GM19397 (cell line): ENCODE results near the gene UGT2A2.
"Not testable (repeated sequence)": the region's sequence is repeated elsewhere in the genome, so short reads cannot be mapped to it uniquely, and the experiment has no call there.

Source experiments
- ATAC-seq: cut with Tn5 transposase; IDR thresholded peaks from one replicate; pipeline ENCODE4 v1.9.1; 2021; ENCODE audit warnings: mild to moderate bottlenecking, moderate library complexity; ENCODE audit not compliant: unreplicated experiment

The UGT2A2 gene

GRCh38 chr4:69639542-69639941 is at the start of gene UGT2A2:
Gene UGT2A2 (minus strand): TSS chr4:69639642. CDS start chr4:69639640, 2 bp downstream.
- ATAC-seq, result no peak

GRCh38 chr4:69684804-69685203 is 45.4 kb upstream of the UGT2A2 start:
- no peak for ATAC-seq

DNA sequence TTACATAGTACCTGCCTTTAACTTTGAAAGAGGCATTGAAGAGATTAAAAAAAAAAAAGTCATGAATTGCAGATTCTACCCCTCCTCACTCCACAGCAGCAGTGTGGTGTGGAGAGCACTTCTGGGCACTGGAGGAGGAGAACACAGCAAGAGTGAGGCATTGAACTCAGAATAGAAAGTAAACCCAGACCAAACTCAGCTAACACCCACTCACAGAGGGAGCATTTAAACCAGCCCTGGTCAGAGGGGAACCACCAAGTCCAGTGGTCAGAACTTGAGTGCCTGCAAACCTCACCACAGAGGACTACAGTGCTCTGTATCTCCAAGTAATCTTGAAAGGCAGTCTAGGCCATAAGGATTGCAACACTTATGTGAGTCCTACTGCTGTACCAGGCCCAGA is 29.2 kb upstream of the UGT2A2 start:
- ATAC-seq, result no peak

- not testable (repeated sequence) for ATAC-seq
Measured at GRCh38 chr4:69664009-69664408, 24.6 kb upstream of the UGT2A2 start.

DNA sequence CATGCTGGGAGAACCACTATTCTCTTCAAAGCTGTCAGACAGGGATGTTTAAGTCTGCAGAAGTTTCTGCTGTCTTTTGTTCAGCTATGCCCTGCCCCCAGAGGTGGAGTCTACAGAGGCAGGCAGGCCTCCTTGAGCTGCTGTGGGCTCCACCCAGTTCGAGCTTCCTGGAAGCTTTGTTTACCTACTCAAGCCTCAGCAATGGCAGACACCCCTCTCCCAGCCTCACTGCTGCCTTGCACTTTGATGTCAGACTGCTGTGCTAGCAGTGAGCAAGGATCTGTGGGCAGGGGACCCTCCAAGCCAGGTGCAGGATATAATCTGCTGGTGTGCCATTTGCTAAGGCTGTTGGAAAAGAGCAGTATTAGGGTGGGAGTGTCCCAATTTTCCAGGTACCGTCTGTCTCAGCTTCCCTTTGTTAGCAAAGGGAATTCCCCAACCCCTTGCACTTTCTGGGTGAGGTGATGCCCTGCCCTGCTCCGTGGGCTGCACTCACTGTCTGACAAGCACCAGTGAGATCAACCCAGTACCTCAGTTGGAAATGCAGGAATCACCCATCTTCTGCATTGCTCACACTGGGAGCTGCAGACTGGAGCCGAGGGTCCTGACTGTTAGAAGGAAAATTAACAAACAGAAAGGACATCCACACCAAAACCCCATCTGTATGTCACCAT is 21.8 kb upstream of the UGT2A2 start:
- not testable (repeated sequence) for ATAC-seq

DNA sequence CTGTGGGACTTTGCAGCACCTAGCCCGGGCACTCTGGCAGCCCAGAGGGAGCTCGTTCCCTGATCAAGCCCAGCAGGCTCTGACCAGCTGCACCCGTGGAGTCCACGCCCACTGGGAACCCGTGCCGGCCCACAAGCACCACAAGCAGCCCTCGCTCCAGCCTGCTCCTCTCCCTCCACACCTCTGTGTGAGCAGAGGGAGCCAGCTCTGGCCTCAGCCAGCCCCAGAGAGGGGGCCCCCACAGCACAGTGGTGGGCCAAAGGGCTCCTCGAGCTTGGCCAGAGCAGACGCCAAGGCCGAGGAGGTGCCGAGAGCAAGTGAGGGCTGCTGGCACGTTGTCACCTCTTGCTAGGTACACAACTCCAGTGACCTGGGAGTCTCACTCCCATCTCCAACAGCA is 18.7 kb upstream of the UGT2A2 start:
- no peak for ATAC-seq

GRCh38 chr4:69656653-69657158 is 17.3 kb upstream of the UGT2A2 start:
- ATAC-seq, result no peak

DNA sequence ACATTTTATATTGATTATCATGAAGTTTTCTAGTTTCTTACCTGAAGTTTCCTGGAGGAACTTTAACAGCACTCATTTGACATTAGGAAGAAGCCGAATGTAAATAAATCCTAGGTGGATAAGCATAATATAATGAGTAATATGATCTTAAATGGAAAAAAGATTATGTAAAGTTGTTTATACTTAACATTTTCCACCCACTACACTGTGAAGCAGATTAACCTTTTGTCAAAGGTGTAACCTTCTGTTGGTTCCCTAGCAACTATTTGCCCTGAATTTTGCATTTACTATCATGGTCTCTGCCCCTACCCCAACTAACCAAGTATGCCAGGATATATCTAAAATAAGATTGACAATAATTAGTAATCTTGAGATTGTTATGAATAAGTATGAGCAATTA is 13.7 kb upstream of the UGT2A2 start, which contains the start of gene UGT2A1:
Gene UGT2A1 (minus strand): TSS at position 101 of the 400 bp plus-strand sequence. CDS start 5,603 bp downstream, outside the sequence.
- ATAC-seq, result no peak

- ATAC-seq, result no peak
Measured at GRCh38 chr4:69650872-69651271, 11.4 kb upstream of the UGT2A2 start.

DNA sequence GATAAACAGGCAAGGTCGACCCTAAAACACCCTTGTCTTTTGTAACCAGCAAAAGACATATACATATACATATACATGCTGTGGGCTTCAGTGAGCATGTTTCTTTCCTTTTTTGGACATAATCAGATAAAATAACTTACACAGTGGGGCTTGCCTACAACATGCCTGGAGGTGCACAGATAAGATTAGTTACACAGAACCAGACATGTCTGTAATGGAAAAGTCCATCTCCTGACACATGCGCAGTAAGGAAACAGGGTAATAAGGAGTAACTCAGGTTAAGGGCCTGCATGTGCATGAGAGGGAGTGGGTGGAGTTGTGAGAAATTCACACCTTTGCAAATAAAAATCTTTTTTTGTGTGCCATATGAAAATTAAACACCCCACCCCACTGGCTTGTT is 10.2 kb upstream of the UGT2A2 start:
- ATAC-seq, result no peak

DNA sequence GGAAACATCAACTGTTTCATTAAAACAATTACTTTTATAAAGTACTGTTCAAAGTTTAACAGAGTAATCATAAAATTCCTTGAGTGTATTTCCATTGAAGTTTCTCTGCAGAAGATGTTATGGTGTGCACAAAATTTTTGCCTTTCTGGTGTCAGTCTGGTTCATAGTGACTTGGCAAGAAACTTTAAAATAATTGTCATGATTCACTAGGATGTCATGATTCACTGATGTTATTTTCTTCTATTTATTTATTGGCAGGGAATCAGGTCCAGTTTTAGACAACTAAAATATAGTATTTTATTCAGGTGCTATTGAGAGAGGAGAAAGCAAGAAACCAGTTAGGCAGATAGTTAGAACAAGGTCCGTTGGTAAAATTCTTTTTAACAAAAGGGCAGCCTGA is 9.8 kb upstream of the UGT2A2 start:
- ATAC-seq, result no peak

DNA sequence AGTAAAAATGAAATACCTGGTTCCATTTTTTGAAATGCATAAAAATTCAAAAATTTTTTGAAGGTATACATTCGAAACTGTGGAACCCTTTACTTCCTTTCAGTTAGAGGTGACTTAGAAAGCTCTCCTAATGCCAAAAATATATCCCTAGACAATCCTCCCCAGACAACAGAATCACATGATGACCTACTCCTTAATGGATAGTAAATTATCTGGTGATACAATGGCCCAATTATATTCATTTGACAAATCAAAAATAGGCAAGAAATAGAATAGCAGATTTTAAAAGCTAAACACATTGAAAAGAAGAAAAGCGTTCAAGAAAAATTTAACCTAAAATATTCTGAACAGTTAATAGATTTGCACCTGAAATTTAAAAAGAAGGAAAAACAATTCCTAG is 3.5 kb upstream of the UGT2A2 start:
- no peak for ATAC-seq

DNA sequence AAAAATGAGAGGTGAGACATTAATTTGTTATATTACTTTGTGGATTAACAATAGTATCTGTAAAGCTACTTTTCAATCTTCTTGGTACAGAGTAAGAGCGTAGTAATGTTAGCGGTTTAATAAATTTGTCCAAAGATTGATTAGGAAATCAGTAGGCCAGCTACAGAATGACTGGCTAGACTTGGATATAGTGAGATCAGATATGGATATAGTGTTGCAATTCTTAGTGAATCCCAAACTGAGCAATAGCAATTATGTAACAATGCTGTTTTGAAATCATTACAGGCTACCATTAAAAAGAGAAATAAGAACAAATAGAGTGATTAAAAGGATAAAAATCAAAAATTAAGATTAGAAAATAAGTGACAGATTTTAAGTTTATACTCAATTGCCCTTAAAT is 847 bp upstream of the UGT2A2 start:
- no peak for ATAC-seq

GRCh38 chr4:69617083-69617694 is 22.3 kb downstream of the UGT2A2 start:
- no peak for ATAC-seq

GRCh38 chr4:69610484-69610883 is 29.0 kb downstream of the UGT2A2 start:
- no peak for ATAC-seq

GRCh38 chr4:69601065-69601464 is 38.4 kb downstream of the UGT2A2 start:
- no peak for ATAC-seq

GRCh38 chr4:69600013-69600412 is 39.4 kb downstream of the UGT2A2 start:
- ATAC-seq, result no peak

DNA sequence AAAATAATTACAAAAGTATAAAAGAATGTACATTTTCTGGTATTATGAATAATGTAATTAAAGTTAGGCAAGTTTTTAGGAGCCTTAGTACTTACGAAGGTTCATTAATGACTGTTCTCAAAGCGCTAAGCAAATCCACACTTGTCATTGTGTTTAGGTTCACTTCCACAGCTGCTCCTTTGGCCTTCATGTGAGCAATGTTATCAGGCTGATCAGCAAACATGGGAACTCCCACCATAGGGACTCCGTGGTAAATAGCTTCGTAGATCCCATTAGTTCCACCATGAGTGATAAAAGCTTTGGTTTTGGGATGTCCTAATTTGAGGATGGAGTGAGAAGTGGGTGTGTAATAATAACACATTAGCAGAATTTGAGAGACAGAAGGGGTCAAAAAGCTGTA is 45.1 kb downstream of the UGT2A2 start:
- ATAC-seq, result no peak

DNA sequence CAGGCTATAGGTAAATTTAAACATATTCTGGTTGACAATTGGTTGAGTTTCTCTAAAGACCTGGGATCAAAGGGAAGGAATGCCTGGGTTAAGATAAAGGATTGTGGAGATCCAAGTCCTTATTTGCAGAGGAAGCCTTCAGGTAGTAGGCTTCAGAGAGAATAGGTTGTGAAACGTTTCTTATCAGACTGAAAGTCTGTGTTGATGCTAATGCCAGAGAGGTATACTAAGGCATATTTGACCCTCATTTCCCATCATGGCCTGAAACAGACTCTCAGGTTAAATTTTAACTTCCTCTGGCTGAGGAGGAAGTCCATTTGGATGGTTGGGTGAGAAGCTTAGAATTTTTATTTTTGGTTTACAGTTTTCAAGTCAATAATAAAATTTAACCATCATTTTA is 48.1 kb downstream of the UGT2A2 start:
- ATAC-seq, result no peak

DNA sequence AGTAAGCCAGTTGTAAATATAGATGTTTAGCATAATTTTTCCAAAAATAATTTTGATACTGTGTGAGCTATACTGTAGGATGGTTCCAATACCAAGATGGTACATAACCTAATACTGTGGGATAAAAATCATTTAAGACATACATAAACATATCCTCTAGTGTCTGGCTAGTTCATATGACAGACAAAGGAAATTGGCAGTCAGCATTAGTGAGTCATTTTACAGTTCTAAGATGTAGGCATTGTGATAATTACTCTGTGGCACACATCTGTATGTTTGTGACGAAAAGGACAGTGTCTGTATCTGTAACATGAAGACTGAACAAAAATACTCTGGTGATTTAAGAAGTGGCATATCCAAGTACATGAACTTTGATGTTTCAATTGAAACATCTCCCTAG is 49.6 kb downstream of the UGT2A2 start:
- ATAC-seq, result no peak

DNA sequence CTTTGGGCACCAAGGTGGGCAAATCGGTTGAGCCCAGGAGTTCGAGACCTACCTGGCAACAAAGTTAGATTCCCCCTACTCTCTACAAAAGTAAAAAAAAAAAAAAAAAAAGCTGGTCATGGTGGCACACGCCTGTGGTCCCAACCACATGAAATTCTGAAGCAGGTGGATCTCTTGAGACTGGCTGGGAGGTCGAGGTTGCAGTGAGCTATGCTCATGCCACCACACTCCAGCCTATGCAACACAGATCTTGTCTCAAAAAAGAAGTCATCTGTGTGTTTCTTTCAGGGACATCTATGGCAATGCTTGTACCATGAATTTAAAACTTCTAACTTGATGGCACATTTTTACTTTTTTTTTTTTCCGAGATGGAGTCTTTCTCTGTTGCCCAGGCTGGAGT is 55.3 kb downstream of the UGT2A2 start:
- no peak for ATAC-seq

DNA sequence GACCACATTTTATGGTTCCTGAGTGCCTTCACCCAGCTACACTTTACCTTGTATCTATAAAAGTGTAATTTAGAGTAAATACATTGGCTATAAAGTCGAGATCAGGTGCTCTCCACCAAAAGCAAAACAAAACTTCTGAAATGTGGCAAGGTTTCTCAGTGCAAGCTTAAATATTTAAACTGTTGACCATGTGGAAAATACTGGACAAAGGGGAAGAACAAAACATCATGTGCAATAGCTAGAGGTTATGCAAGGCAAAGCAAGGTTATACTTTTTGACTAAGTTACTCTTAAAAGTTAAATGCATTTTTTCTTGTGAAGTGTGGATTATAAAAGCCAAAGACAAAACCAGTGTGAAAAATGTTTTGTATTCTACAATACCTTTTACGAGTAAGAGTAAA is 55.9 kb downstream of the UGT2A2 start:
- ATAC-seq, result no peak

DNA sequence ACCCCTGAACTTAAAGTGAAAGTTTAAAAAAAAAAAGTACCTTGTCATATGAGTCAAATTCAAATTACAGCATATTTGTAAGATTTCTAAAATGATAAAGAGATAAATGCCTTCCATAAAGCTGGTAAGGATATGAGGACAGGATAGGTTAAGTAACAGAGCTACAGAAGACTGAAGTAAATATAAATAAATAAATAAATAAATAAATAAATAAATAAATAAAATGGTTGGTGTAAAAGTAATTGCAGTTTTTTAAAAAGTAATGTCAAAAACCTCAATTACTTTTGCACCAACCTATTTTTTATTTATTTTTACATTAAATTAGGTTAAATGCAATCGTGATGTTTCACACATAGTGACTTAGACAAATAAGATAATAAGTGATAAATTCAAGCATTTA is 62.2 kb downstream of the UGT2A2 start:
- ATAC-seq, result no peak
